ENCODE results near the gene IRF4. TPM values are rescaled to one million over a fixed set of nuclear protein-coding genes. Genes with fewer than 3 reads are reported as not detected.

Gene IRF4
- total and polyA plus RNA-seq, 8 donors: 0.27 to 7.0 (median 0.36) TPM

DNA sequence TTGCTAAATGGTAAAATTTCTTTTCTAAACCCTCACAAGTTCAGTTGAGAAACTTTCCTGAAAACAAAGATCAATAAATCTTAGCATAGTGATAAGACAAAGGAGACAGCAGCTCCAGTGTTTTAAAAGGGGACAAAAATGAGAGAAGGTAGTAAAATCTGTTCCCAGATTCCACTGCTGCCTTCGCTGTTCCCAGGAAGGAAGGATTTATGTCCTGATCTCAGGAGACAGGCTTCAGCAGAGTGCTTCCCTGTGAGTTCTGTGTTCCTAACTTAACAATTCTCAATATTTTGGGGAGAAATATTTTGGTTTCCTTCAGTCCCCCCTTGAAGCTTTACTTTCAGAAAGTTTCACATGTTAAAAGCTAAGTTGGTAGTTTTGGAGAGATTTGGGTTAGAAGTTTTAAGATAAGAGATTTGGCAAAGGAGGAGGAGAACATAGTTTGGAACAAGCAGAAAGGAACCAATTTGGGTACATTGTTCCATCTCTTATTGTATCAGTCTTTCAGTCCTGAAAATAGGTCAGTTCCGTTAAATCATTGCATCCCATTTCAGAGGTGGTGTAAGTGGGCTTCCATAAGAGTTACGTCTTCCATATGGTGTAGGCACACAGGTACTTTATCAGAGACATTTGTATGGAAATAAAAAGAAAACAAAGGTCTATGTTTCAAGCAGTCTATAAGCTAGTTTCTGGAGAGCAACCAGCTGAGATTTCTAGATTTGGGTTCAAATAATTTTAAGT, 20.8 kb downstream of the IRF4 start:
- Histone ChIP-seq H3K9me3 (peaks cover 0 to 19% of the 10 kb centered on the region in 2 donors), H3K36me3 (no peaks in the 10 kb centered on the region), H3K27ac (no peak overlapping the region), H3K4me3 (no peak overlapping the region), H3K27me3 (peaks cover 0 to 17% of the 10 kb centered on the region in 2 donors), H3K4me1 (peaks cover 7 to 13% of the 10 kb centered on the region in 2 donors)
- no peak for DNase-seq
- intact Hi-C loops (cut with DNase I): no loop called here
- TF ChIP-seq, protein P1, sequence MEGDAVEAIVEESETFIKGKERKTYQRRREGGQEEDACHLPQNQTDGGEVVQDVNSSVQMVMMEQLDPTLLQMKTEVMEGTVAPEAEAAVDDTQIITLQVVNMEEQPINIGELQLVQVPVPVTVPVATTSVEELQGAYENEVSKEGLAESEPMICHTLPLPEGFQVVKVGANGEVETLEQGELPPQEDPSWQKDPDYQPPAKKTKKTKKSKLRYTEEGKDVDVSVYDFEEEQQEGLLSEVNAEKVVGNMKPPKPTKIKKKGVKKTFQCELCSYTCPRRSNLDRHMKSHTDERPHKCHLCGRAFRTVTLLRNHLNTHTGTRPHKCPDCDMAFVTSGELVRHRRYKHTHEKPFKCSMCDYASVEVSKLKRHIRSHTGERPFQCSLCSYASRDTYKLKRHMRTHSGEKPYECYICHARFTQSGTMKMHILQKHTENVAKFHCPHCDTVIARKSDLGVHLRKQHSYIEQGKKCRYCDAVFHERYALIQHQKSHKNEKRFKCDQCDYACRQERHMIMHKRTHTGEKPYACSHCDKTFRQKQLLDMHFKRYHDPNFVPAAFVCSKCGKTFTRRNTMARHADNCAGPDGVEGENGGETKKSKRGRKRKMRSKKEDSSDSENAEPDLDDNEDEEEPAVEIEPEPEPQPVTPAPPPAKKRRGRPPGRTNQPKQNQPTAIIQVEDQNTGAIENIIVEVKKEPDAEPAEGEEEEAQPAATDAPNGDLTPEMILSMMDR (IDR thresholded peaks at IDR 0.05): no peak
- ATAC-seq: no peak

DNA sequence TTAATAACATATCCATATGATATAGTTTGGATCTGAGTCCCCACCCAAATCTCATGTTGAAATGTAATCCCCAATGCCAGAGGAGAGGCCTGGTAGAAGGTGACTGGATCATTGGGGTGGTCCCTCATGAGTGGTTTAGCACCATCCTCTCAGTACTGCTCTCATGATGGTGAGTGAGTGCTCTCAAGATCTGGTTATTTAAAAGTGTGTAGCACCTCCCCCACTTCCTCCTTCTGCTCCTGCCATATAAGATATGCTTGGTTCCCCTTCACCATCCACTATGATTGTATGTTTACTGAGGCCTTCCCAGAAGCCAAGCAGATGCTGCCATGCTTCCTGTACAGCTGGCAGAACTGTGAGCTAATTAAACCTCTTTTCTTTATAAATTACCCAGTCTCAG, 22.9 kb downstream of the IRF4 start:
- H3K4me1 ChIP-seq: no peaks in the 10 kb centered on the region
- TF ChIP-seq, protein P1 (IDR thresholded peaks at IDR 0.05): no peak
- H3K36me3 ChIP-seq: no peaks in the 10 kb centered on the region
- peaks cover 0 to 19% of the 10 kb centered on the region in 2 donors for H3K9me3 ChIP-seq
- H3K27ac ChIP-seq: no peak overlapping the region
- no peak overlapping the region for H3K4me3 ChIP-seq
- ATAC-seq: no peak
- peaks cover 0 to 17% of the 10 kb centered on the region in 2 donors for H3K27me3 ChIP-seq
- DNase-seq: no peak
- intact Hi-C loops (cut with DNase I): no loop called here

DNA sequence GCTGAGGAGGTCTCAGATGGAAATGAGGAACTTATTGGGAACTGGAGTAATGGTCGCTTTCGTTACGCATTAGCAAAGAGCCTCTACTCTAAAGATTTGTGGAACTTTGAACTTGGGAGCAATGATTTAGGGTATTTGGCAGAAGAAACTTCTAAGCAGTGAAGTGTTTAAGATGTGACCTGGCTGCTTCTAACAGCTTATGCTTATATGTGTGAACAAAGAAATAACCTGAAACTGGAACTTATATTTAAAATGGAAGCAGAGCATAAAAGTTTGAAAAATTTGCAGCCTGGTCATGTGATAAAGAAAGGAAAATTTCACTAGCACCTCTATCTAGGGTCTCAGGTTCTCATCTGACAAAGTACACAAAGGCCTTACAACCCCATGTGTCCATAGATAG, 23.5 kb downstream of the IRF4 start:
- intact Hi-C loops (cut with DNase I): no loop called here
- TF ChIP-seq, protein P1 (IDR thresholded peaks at IDR 0.05): no peak
- Histone ChIP-seq H3K9me3 (peaks cover 0 to 19% of the 10 kb centered on the region in 2 donors), H3K4me3 (no peak overlapping the region), H3K27me3 (peaks cover 0 to 17% of the 10 kb centered on the region in 2 donors), H3K27ac (no peak overlapping the region), H3K4me1 (no peaks in the 10 kb centered on the region), H3K36me3 (no peaks in the 10 kb centered on the region)
- no peak for DNase-seq
- ATAC-seq: no peak

DNA sequence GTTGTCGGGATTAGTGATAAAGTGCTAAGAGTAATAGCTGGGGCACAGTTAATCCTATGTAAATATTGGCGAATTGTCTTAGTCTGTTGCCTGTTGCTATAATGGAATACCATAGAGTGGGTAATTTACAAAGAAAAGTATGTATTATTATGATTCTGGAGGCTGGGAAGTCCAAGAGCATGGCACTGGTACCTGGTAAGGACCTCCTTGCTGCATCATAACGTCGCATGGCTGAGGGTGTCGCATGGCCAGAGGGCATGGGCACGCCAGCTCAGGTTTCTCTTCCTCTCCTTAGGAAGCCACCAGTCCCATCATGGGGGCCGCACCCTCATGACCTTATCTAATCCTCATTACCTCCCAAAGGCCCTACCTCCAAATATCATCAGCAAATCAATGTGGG, 29.7 kb downstream of the IRF4 start:
- peaks cover 0 to 4% of the 10 kb centered on the region in 2 donors for H3K9me3 ChIP-seq

DNA sequence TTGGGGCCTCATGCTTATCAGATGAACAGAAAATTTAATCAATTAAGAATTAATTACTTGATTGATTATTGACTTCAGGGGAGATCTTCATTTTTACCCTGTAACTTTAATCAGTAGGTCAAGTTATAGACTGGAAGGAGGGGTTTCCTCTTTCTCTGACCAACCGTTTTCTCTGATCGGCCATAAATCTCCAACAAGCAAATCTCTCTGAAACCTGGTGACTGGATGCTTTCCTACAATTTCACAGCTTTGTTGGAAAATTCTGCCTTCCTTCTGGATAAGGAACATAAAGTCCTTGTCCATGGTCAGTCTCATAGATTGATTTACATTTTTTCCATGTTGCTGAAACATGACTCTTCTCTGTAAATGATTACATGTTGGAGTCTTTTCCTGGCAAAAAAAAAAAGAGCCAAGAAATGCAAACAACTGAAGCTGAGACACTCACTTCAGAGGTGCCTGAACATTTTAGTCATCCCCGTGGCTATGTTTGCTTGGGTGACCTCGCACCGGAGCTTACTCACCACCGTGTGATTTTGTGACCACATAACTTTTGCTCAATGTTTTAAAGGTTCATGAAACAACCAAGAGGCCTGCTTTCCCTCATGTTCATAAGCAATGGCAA, 31.0 kb downstream of the IRF4 start:
- no peak overlapping the region for H3K4me3 ChIP-seq
- H3K9me3 ChIP-seq: peaks cover 0 to 4% of the 10 kb centered on the region in 2 donors
- intact Hi-C loops (cut with DNase I): no loop called here
- DNase-seq (peak in 2 of 4 donors; percentile 19 to 62), ATAC-seq (peak; percentile 96)
- H3K36me3 ChIP-seq: no peaks in the 10 kb centered on the region
- no peaks in the 10 kb centered on the region for H3K4me1 ChIP-seq
- TF ChIP-seq, protein P1 (IDR thresholded peaks at IDR 0.05): no peak
- H3K27me3 ChIP-seq: peaks cover 0 to 5% of the 10 kb centered on the region in 2 donors
- H3K27ac ChIP-seq: no peak overlapping the region

More for the DNA sequence above, 29.7 kb downstream of the IRF4 start:
- H3K4me1 ChIP-seq: no peaks in the 10 kb centered on the region
- H3K27ac ChIP-seq: no peak overlapping the region
- intact Hi-C loops (cut with DNase I): no loop called here
- ATAC-seq (no peak), DNase-seq (no peak)
- no peak overlapping the region for H3K4me3 ChIP-seq
- TF ChIP-seq, protein P1 (IDR thresholded peaks at IDR 0.05): no peak
- no peaks in the 10 kb centered on the region for H3K27me3 ChIP-seq
- no peaks in the 10 kb centered on the region for H3K36me3 ChIP-seq

Measured in left lung (tissue), 10 donors.